ENCODE results near the gene OR51E1.

DNA sequence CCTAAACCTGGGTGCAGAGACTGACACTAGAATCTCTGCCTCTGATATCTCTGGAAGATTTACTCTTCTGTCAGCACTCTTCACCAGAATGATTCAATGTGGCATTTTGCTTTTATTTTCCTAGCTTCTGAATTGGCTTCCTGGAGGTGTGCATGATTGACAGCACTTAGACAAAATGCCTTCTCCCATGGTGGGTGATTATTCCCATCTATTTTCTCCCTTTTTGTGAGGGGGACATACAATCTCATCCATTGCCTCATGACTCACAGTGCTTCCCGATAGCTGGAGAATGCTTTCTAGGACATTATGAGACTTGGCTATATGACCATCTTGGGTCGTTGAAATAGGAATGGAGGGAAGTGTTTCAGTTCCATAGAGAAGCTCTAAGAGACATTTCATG, 31.8 kb upstream of the OR51E1 start:
- TF ChIP-seq, protein P1, sequence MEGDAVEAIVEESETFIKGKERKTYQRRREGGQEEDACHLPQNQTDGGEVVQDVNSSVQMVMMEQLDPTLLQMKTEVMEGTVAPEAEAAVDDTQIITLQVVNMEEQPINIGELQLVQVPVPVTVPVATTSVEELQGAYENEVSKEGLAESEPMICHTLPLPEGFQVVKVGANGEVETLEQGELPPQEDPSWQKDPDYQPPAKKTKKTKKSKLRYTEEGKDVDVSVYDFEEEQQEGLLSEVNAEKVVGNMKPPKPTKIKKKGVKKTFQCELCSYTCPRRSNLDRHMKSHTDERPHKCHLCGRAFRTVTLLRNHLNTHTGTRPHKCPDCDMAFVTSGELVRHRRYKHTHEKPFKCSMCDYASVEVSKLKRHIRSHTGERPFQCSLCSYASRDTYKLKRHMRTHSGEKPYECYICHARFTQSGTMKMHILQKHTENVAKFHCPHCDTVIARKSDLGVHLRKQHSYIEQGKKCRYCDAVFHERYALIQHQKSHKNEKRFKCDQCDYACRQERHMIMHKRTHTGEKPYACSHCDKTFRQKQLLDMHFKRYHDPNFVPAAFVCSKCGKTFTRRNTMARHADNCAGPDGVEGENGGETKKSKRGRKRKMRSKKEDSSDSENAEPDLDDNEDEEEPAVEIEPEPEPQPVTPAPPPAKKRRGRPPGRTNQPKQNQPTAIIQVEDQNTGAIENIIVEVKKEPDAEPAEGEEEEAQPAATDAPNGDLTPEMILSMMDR (IDR thresholded peaks at IDR 0.05; ENCODE audit: low read depth, low read length): no peak
- TF ChIP-seq POLR2A (IDR thresholded peaks at IDR 0.05; ENCODE audit: extremely low read depth, insufficient read length) (no peak), MYC (IDR thresholded peaks at IDR 0.05; ENCODE audit: low read depth, low read length) (no peak)
- TF ChIP-seq, protein P2, sequence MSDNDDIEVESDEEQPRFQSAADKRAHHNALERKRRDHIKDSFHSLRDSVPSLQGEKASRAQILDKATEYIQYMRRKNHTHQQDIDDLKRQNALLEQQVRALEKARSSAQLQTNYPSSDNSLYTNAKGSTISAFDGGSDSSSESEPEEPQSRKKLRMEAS (IDR thresholded peaks at IDR 0.05; ENCODE audit: low read depth, low read length): no peak
